ENCODE measurements around the gene ATOH8.
"Not testable (repeated sequence)": the region's sequence is repeated elsewhere in the genome, so short reads cannot be mapped to it uniquely, and the experiment has no call there.

The ATOH8 gene

DNA sequence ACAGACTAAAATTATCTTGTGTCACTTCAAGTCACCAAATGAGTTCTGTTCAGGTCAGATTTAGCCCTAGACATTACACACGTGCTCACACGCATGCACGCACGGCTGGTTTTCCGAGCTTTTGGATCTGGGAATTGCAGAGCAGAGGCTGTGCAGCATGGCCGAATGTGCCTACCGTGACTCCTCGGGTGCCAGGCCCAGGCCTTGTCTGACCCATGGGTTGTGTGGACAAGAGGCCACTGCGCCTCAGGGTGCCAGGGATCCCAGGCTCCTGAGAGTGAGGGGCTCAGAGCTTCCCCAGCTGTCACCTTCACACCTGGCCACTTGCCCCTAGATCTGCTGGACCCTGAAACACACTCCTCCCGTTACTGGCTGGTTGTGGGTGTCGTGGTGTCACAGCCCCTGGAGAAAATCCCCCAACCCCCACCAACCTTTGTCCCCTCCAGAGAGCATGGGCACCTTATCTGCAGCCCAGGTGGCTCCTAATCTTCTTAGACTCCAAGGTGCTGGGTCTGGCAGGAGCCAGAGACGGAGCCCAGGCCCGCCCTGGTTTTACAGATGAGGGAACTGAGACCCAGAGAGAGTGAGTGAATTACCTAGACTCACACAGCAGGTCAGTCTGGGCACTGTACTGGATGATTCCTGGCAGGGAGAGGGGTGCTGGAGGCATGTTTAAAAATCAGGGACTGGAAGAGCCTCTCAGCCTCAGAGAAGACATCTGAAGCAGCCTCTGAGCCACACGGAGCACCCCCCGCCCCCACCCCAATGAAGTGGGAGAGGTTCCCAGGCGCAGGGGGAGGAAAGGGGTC, 56.8 kb downstream of the ATOH8 start:
- no peak for DNase-seq

- DNase-seq = no peak
These were observed 57.6 kb downstream of the ATOH8 start for GRCh38 chr2:85811180-85812093.

DNA sequence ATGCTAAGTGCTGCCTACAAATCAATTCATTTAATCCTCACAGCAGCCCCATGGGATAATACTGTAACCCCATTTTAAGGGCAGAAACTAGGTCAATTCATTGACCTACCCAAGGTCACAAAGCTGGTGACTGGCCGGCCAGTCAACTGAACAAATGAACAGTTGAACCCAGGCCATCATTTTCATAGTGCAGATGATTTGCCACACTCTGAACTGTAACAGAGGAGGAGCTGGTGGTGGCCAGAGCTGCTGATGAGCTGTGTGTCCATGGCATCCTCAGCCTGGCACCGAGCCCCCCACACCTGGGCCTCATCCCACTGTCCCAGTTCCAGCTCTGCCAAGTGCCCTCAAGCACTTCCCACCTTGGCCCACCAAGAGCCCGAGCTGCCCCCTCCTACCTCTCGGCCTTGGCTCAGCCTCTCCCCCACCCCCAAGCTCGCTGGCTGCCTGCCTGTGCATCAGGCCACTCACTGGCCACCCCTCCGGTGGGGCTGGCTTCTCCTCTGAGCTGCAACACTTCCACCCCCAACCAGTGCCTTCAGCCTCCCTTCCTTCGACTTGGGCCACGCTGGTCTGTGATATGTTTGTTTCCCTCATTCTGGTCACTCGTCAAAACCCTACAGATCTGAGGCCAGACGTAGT, 58.4 kb downstream of the ATOH8 start:
- DNase-seq = no peak

GRCh38 chr2:85813211-85813981, 59.6 kb downstream of the ATOH8 start:
- DNase-seq = no peak

DNA sequence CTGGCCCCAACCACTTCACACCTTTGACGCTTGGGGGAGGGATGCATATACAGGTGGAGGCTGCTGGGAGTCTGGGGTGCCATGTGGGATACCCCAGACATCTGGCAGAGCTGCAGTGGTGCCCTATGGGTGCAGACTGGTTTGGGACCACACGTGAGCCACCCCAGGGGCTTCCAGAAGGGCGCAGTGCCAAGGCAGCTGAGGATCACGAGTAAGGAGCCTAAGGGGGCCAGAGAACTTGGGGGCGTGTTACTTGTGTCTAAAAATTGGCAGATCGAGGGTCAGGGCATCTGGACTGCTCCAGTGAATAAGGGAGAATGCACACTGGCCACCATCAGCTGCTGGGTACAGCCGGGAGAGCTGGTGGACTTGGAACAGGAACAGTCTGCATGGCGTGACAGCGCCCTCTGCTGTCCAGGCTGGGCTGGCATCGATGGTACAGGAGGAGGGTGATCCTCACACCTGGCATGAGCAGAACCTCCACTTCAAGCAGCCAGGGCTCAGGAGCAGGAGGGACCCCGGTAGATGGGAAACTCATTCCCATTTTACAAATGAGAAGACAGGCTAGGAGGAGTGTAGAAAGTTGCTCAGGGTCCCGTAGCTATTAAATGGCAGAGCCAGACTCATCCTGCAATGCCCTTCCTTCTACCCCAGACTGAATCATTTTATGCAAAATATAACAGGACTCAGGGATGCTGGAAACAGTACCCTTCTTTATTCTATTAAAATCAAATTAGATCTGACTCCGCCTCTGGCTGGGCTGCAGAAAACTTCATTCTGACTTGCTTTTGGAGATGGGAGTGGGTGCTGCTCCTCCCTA, 60.4 kb downstream of the ATOH8 start:
- DNase-seq = peak; percentile 78

DNA sequence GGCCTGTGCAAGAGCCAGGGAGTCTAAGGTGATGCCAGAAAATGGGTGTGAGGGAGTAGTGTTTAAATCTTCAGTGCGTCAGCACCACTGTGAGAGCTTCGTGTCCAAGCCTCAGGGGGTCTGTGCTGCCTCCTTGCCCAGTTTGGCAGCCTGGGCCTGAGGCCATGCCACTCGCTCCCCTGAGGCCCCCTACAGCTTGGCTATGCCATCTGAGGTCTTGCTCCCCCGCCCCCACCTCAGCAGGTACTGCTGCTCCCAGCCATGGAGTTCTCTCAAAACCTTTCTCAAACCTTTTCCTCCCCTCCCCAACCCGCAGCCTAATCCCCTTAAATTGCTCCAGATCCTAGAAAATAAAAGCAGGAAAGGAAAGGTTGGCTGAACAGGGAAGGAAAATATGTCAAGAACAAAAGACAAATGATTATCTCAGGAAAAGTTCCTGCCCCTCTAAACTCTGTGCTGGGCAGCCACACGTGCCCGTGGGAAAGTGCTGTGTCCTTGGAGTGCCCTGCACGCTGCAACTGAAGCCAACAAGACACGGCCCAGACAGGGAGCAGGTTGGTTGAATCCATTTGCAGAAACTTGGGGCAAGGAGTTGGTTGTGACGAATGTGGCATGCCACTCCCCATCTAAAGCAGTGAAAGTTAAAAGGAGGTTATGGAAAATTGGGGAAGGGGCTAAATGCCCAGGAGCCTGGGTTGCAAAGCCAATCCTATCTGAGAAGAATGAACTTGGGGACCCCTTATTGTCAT, 61.2 kb downstream of the ATOH8 start:
- no peak for DNase-seq

- no peak for DNase-seq
These were observed 66.2 kb downstream of the ATOH8 start for GRCh38 chr2:85819811-85820510.

- DNase-seq = no peak
These were observed 69.0 kb downstream of the ATOH8 start for GRCh38 chr2:85822766-85823165.

GRCh38 chr2:85823951-85824350, 70.2 kb downstream of the ATOH8 start:
- no peak for DNase-seq

GRCh38 chr2:85826990-85827878, 73.4 kb downstream of the ATOH8 start:
- peak; percentile 65 for DNase-seq

DNA sequence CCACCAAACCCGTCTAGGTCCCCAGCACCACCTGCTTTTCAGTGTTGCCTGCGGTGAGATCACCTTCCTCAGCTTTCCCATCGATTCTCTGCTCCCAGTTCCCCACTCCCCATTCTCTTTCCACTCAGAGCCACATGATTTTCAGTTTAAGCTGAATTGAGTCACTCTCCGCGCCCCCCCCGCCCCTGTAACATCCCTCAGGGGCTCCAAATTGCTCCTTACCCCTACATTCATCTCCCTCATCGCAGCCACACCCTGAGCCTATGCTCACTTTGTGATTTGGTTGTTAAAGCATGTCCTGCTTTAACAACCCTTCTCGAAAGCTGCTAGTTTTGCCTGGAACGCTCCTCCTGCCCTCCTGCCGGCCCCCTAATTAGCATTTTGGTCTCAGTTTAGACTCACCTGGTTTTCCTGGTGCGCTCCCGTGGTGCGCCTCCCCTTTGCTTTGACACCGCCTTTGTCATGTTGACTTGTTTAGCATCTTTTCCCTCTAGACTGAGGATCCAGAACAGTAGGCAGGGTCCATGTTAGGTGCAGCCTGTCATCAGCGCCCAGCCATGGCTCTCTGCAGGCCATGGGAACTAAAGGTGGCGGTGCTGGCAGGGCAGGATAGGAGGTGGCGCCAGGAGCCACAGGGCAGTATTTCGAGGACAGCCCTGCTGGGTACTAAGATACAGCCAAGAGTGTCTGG, 74.2 kb downstream of the ATOH8 start:
- DNase-seq = no peak

- DNase-seq = no peak
These were observed 74.9 kb downstream of the ATOH8 start for GRCh38 chr2:85828725-85829124.

- DNase-seq = not testable (repeated sequence)
These were observed 75.6 kb downstream of the ATOH8 start for GRCh38 chr2:85829394-85829793.

- no peak for DNase-seq
These were observed 76.9 kb downstream of the ATOH8 start for GRCh38 chr2:85830645-85831044.

- no peak for DNase-seq
These were observed 77.9 kb downstream of the ATOH8 start for GRCh38 chr2:85831735-85832134.

- no peak for DNase-seq
These were observed 80.7 kb downstream of the ATOH8 start for GRCh38 chr2:85834466-85834865.
